Activated T-helper 2 cell treated with anti-CD3 and anti-CD28 coated beads, Interferon-gamma antibody, Interleukin-2, Interleukin-4, amounts not matched to agents 10 μg/mL and 5 μg/mL and 100 μg/mL, durations not matched to agents 14 hours and 24 hours and 36 hours (primary cell): ENCODE measurements around the gene MAGI2. TPM values are rescaled to one million over a fixed set of nuclear protein-coding genes. Genes with fewer than 3 reads are reported as not detected.

Experiments
- DNase-seq: peaks from one replicate; pipeline ENCODE4 v3.0.0; 2021; ENCODE audit warnings: low spot score
- H3K27ac Mint-ChIP-seq: one replicate; pipeline ENCODE4 v1.8.0; 2021; ENCODE audit warnings: mixed read lengths
- H3K27me3 Mint-ChIP-seq: one replicate; pipeline ENCODE4 v1.8.0; 2021; ENCODE audit warnings: low read depth, mixed read lengths
- H3K36me3 Mint-ChIP-seq: one replicate; pipeline ENCODE4 v1.8.0; 2021; ENCODE audit warnings: low read depth, mixed read lengths
- H3K4me1 Mint-ChIP-seq: one replicate; pipeline ENCODE4 v1.8.0; 2021; ENCODE audit warnings: low read depth, mixed read lengths
- H3K4me3 Mint-ChIP-seq: one replicate; pipeline ENCODE4 v1.8.0; 2021; ENCODE audit warnings: low read depth, mild to moderate bottlenecking, moderate library complexity, mixed read lengths
- H3K9me3 Mint-ChIP-seq: one replicate; pipeline ENCODE4 v1.8.0; 2021; ENCODE audit warnings: mixed read lengths
- intact Hi-C: fragments of 100-400 bp; cut with micrococcal nuclease; formaldehyde crosslinking; loops from one replicate; pipeline ENCODE4 v1.15.1; 2023
- total RNA-seq: library from RNA; stranded (reverse); gene quantifications from 2 replicates; pipeline ENCODE4 v1.2.3, GENCODE V29; 2022

The MAGI2 gene
- total RNA-seq, 1 donor from 2014 or later = 0.21 TPM

DNA sequence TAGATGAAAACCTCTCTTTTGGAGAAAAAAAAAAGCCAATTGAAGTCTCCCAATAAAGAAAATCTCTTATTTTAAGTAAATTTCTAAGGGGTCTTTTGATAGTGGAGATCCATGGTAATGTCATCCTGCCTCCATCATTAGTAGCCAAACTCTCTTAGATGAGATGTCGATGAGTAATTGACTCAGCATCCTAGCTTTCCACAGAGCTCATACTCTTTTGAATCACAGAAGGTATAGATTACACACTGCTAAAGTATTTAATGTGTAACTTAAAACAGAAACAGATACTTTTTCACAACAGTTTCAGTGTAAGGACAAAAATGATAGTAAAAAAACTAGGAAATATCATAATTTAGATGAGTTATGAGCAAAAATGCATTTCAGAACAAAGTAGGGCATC is 19.4 kb downstream of the MAGI2 start:
- Mint-ChIP-seq H3K27me3 (no peaks in the 10 kb centered on the region), H3K9me3 (no peaks in the 10 kb centered on the region), H3K27ac (no peak overlapping the region), H3K4me1 (no peaks in the 10 kb centered on the region), H3K4me3 (no peak overlapping the region), H3K36me3 (no peaks in the 10 kb centered on the region)
- DNase-seq = no peak
- intact Hi-C loops = no loop called here

- H3K9me3 Mint-ChIP-seq = no peaks in the 10 kb centered on the region
These were observed 23.1 kb downstream of the MAGI2 start for GRCh38 chr7:79430391-79430790.

GRCh38 chr7:79425665-79426064 is 27.8 kb downstream of the MAGI2 start:
- H3K9me3 Mint-ChIP-seq = no peaks in the 10 kb centered on the region
- intact Hi-C loops = no loop called here
- no peak overlapping the region for H3K27ac Mint-ChIP-seq
- H3K4me1 Mint-ChIP-seq = no peaks in the 10 kb centered on the region
- H3K36me3 Mint-ChIP-seq = no peaks in the 10 kb centered on the region
- H3K27me3 Mint-ChIP-seq = no peaks in the 10 kb centered on the region
- no peak for DNase-seq
- no peak overlapping the region for H3K4me3 Mint-ChIP-seq

More at GRCh38 chr7:79430391-79430790, 23.1 kb downstream of the MAGI2 start:
- no peaks in the 10 kb centered on the region for H3K36me3 Mint-ChIP-seq
- H3K4me3 Mint-ChIP-seq = no peak overlapping the region
- H3K4me1 Mint-ChIP-seq = no peaks in the 10 kb centered on the region
- intact Hi-C loops = no loop called here
- DNase-seq = no peak
- H3K27me3 Mint-ChIP-seq = no peaks in the 10 kb centered on the region
- H3K27ac Mint-ChIP-seq = no peak overlapping the region

DNA sequence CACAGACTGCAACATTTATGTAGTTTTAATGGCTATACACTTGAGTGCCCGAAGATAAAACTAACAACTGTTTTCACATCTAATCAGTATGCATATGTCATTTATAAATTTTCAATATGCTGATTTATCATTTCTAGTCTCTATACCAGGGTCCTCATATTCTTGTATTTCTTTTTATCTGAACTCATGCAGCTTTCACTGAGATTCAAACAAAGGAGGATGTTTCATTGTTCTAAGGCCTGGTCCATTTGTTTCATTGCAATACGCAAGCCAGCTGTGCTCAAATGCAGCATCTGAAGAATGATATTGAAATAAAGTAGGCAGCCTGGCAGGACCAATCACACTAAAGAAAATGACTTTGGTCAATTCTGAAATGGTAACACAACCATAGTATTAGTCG is 31.7 kb downstream of the MAGI2 start:
- H3K36me3 Mint-ChIP-seq = no peaks in the 10 kb centered on the region
- H3K4me3 Mint-ChIP-seq = no peak overlapping the region
- H3K27me3 Mint-ChIP-seq = no peaks in the 10 kb centered on the region
- intact Hi-C loops = no loop called here
- no peaks in the 10 kb centered on the region for H3K4me1 Mint-ChIP-seq
- H3K27ac Mint-ChIP-seq = no peak overlapping the region
- no peaks in the 10 kb centered on the region for H3K9me3 Mint-ChIP-seq
- no peak for DNase-seq

- no peak overlapping the region for H3K4me3 Mint-ChIP-seq
- H3K36me3 Mint-ChIP-seq = no peaks in the 10 kb centered on the region
- H3K9me3 Mint-ChIP-seq = no peaks in the 10 kb centered on the region
- H3K27me3 Mint-ChIP-seq = no peaks in the 10 kb centered on the region
- intact Hi-C loops = no loop called here
- no peaks in the 10 kb centered on the region for H3K4me1 Mint-ChIP-seq
- DNase-seq = no peak
- no peak overlapping the region for H3K27ac Mint-ChIP-seq
These were observed 33.0 kb downstream of the MAGI2 start for GRCh38 chr7:79420464-79420863.

DNA sequence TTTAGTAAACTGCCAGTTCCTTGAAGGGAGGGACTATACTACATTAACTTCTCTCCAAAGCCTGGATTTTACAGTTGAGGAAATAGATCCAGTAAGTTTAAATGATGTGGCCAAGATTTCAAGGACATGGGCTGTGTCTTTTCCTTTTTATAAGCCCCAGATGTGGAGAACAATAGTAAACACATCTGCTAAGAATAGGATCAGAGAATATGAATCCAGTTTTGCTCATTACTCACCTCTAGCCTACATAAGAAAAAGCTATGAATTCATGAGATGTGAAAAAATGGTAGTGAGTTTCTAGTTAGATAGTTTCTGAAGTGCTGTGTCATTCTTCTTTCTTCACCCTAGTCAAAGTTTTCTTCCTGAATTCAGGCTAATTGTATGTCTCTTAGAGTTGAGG is 38.6 kb downstream of the MAGI2 start:
- intact Hi-C loops = no loop called here

GRCh38 chr7:79412915-79413314 is 40.6 kb downstream of the MAGI2 start:
- Mint-ChIP-seq H3K36me3 (no peaks in the 10 kb centered on the region), H3K4me3 (no peak overlapping the region), H3K27ac (no peak overlapping the region), H3K4me1 (no peaks in the 10 kb centered on the region), H3K9me3 (no peaks in the 10 kb centered on the region), H3K27me3 (no peaks in the 10 kb centered on the region)
- intact Hi-C loops = no loop called here
- DNase-seq = no peak

More for the DNA sequence above, 38.6 kb downstream of the MAGI2 start:
- Mint-ChIP-seq H3K9me3 (no peaks in the 10 kb centered on the region), H3K27me3 (no peaks in the 10 kb centered on the region), H3K4me3 (no peak overlapping the region), H3K36me3 (no peaks in the 10 kb centered on the region), H3K4me1 (no peaks in the 10 kb centered on the region), H3K27ac (no peak overlapping the region)
- DNase-seq = no peak

DNA sequence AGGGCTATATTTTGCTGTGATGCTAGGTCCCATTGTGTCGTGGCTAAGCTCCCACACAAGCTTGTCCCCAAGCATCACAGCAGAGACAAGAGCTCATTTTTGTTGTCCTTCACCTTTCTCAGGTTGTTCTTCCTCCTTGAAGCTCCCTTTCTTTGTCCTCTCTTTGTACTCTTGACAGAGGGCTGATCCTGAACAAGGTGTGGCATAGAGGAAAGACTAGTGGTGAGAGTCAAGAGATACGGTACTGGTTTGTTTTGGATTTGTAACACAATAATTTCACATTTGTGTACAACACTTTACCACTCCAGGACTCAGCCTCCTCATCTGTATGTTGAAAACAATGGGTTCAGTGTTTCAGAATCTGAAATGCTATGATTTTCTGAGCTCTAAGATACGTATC is 41.0 kb downstream of the MAGI2 start:
- H3K27ac Mint-ChIP-seq = no peak overlapping the region
- intact Hi-C loops = no loop called here
- no peaks in the 10 kb centered on the region for H3K4me1 Mint-ChIP-seq
- H3K36me3 Mint-ChIP-seq = no peaks in the 10 kb centered on the region
- H3K4me3 Mint-ChIP-seq = no peak overlapping the region
- no peaks in the 10 kb centered on the region for H3K9me3 Mint-ChIP-seq
- DNase-seq = no peak
- H3K27me3 Mint-ChIP-seq = no peaks in the 10 kb centered on the region

DNA sequence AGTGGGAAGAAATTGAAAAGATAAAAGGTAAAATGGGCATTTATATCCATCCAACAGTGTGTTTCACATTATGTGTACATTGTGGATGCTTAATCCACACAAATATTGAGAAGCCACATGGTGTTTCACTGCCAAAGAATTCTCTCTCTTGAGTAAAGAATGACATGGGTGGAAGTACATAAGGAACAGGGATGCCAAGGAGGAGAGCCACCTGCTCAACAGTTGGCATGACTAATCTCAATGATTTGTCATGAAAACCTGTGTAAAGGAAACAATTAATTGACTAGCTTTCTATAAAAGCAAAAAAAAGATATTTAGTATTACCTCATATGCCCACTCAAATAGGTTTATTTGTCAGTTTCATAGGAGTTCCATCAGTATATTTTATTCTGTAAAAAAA is 43.1 kb downstream of the MAGI2 start:
- intact Hi-C loops = no loop called here
- DNase-seq = no peak
- no peaks in the 10 kb centered on the region for H3K9me3 Mint-ChIP-seq

DNA sequence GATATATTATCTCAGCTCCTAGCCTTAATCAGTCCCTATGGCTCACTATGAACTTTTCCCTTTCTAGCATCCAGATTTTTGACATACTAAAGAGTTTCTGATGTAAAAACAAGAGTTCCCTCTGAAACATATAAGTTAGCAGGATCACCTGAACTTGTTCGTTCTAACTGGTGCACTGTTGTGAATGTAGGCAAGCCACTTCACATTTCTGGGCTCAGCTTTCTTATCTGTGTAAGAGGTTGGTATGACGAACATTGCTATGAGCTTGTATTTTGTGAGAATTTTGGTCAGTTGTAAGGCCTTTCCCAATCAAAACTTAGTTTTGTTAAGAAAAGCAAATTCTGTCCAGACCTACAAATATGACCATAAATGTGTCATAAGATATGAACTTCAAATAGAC is 46.1 kb downstream of the MAGI2 start:
- H3K27ac Mint-ChIP-seq = no peak overlapping the region
- no peaks in the 10 kb centered on the region for H3K9me3 Mint-ChIP-seq
- intact Hi-C loops = no loop called here
- DNase-seq = no peak
- no peaks in the 10 kb centered on the region for H3K36me3 Mint-ChIP-seq
- H3K27me3 Mint-ChIP-seq = no peaks in the 10 kb centered on the region
- H3K4me3 Mint-ChIP-seq = no peak overlapping the region
- no peaks in the 10 kb centered on the region for H3K4me1 Mint-ChIP-seq

More for the DNA sequence above, 43.1 kb downstream of the MAGI2 start:
- Mint-ChIP-seq H3K27me3 (no peaks in the 10 kb centered on the region), H3K27ac (no peak overlapping the region), H3K4me1 (no peaks in the 10 kb centered on the region), H3K4me3 (no peak overlapping the region), H3K36me3 (no peaks in the 10 kb centered on the region)

DNA sequence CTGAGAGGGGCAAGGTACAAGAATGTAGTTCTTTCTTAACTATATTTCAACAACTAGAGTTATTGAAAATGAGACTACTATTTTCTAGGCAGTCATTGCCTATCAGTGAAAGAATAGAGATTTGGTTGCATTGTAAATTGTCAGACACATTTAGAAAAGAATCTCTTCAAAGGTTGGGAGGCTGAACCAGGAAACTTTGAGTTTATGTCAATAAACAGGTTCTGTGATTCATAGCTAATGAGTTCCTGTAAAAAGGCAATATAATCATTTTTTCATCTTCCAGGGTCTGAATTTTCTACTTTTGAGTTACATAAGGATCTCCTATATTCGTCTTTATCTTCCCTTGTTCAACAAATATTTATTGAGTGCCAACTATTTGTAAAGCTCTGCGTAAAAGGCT is 47.1 kb downstream of the MAGI2 start:
- H3K27me3 Mint-ChIP-seq = no peaks in the 10 kb centered on the region
- H3K4me1 Mint-ChIP-seq = no peaks in the 10 kb centered on the region
- no peak for DNase-seq
- intact Hi-C loops = no loop called here
- H3K36me3 Mint-ChIP-seq = no peaks in the 10 kb centered on the region
- no peak overlapping the region for H3K4me3 Mint-ChIP-seq
- no peaks in the 10 kb centered on the region for H3K9me3 Mint-ChIP-seq
- H3K27ac Mint-ChIP-seq = no peak overlapping the region

GRCh38 chr7:79405368-79405767 is 48.1 kb downstream of the MAGI2 start:
- H3K27me3 Mint-ChIP-seq = no peaks in the 10 kb centered on the region
- intact Hi-C loops = no loop called here
- DNase-seq = no peak
- H3K9me3 Mint-ChIP-seq = no peaks in the 10 kb centered on the region
- no peaks in the 10 kb centered on the region for H3K4me1 Mint-ChIP-seq
- no peaks in the 10 kb centered on the region for H3K36me3 Mint-ChIP-seq
- H3K27ac Mint-ChIP-seq = no peak overlapping the region
- no peak overlapping the region for H3K4me3 Mint-ChIP-seq

GRCh38 chr7:79403879-79404278 is 49.6 kb downstream of the MAGI2 start:
- no peaks in the 10 kb centered on the region for H3K27me3 Mint-ChIP-seq
- H3K27ac Mint-ChIP-seq = no peak overlapping the region
- H3K9me3 Mint-ChIP-seq = no peaks in the 10 kb centered on the region
- intact Hi-C loops = no loop called here
- no peaks in the 10 kb centered on the region for H3K36me3 Mint-ChIP-seq
- no peak for DNase-seq
- H3K4me1 Mint-ChIP-seq = no peaks in the 10 kb centered on the region
- H3K4me3 Mint-ChIP-seq = no peak overlapping the region

- intact Hi-C loops = no loop called here
These were observed 50.0 kb downstream of the MAGI2 start for GRCh38 chr7:79403451-79403850.

More at GRCh38 chr7:79403451-79403850, 50.0 kb downstream of the MAGI2 start:
- no peak for DNase-seq
- H3K4me1 Mint-ChIP-seq = no peaks in the 10 kb centered on the region
- H3K27me3 Mint-ChIP-seq = no peaks in the 10 kb centered on the region
- H3K4me3 Mint-ChIP-seq = no peak overlapping the region
- H3K27ac Mint-ChIP-seq = no peak overlapping the region
- H3K36me3 Mint-ChIP-seq = no peaks in the 10 kb centered on the region
- no peaks in the 10 kb centered on the region for H3K9me3 Mint-ChIP-seq
